Activated CD4-positive, alpha-beta T cell treated with anti-CD3 and anti-CD28 coated beads, Interleukin-2, amount 50 U/mL, for 24 hours (primary cell): Measurements from ENCODE around the gene LCORL.
"Not testable (repeated sequence)": the region's sequence is repeated elsewhere in the genome, so short reads cannot be mapped to it uniquely, and the experiment has no call there.

Experiments
- DNase-seq, 2 donors: peaks; one replicate each; pipeline ENCODE4 v3.0.0-alpha.2; 2020; ENCODE audit warnings: low read depth in 1 of 2, low spot score in 1 of 2

LCORL gene

DNA sequence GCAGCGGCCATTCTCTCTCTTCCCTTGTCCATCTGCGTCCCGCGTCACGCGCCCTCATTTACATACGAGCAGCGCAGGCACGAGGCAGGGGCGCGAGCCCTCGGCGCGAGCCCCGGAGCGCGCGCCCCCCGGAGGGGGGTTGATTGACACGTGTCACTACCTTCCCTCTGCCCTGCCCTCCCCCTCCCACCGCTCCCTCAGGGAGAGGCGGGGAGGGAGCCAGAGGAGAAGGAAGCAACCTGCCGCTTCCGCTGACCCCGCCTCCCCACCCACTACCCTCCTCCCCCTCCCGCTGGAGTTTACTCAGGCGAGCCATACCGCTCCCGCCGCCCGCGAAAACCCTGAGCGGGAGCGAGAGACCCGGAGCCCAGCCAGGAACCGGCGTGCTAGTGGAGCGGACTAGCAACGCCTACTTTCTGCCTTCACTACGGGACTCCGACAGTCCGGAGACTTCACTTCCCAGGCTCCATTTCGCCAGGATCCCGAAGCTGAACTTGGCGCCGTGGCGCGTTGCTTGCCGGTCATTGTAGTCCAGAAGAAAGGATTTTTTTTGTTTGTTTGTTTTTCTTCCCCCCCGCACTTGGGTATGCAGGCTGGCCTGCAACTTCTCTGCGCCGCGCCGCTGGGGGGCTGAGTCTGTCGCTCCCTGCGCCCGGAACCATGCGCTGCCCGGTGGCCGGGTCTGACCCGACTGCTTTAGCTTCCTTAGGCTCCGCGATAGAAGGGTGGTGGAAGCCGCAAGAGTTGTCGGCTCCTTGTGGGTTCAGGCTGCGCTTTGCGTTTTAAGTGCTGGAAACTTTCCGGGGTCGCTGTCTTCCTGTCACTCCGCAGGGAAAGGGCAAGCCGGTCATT, at the start of gene LCORL:
LCORL (minus strand) TSS at position 36 of the 852 bp plus-strand sequence; CDS start at position 32, 4 bp downstream.
- peak; percentile 68 to 80 for DNase-seq

DNA sequence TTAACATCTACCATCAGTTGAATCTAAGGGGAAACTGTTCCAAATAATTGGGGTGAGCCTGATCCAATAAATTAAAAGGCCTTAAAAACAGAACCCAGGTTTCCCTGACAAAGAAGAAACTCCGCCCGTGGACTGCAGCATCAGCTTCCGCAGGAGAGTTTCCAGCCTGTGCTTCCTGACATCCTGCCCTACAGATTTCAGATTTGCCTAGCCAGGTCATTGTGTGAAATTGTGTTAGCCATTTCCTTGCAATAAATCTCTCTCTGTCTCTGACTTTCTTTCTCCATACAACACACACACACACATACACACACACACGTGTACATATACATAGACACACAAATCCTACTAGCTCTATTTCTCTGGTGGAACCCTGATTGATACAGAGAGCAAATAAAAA, 48.3 kb upstream of the LCORL start:
- no peak for DNase-seq

DNA sequence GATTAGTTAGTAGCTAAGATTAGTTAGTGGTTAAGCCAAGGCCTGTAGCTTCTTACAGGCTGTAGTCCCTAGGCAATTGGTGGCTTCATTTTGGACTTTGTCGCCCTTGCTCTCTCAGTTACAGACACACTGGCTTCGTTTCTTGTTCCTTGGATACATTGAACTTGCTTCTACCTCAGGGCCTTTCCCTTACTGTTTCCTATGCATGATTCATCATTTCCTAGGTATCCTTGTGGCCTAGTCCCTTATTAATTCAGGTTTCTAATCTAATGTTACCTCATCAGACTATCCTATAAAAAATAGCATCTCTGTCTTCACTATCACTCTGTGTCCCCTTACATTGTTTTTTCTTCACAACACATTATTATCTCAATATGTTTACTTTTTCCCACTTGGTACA, 45.5 kb upstream of the LCORL start:
- no peak for DNase-seq

DNA sequence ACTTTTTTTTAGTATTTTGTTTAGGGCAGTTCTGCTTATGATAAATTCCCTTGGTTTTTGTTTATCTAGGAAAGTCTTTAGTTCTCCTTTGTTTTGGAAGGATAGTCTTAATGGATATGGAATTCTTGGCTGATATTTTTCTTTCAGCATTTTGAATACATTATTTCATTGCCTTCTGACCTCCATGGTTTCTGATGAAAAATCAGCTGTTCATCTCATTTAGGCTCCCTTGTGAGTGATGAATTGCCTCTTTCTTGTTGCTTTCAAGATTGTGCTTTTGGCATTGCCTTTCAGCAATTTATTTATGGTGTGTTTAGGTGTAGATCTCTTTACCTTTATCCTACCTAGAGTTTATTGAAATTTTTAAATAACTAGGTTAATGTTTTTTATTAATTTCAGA, 41.5 kb upstream of the LCORL start:
- no peak for DNase-seq

DNA sequence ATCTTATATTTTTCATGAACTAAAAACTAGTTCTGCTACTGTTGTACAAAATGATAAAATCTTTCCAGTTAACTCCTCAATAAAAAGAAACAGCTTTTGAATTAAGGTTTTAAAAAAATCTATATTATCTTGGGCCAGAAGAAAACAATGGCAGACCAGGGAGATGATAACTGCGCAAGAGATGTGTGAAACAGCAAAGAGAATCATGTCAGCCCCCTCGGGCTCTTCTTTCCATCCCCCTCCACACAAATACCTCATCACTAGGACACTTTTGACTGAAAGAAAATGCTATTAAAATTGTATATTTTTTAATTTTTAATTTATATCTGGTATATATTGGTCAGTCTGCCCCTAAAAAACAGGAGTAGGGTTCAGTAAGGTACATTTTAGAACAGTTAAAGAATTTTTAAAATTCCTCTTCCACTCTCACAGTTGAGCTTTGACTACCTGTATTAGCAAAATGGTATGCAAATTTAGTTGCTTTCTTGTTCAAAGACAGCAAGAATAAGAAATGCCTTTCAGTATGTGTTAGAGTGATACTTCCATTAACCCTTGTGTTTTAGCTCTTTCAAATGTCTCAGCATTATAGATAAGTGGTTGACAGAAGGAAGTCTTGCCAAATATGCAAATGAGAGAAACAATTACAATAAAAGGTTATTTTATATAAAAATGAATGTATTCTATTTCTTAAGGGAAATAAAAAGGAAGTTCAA, 36.4 kb upstream of the LCORL start:
- no peak for DNase-seq

DNA sequence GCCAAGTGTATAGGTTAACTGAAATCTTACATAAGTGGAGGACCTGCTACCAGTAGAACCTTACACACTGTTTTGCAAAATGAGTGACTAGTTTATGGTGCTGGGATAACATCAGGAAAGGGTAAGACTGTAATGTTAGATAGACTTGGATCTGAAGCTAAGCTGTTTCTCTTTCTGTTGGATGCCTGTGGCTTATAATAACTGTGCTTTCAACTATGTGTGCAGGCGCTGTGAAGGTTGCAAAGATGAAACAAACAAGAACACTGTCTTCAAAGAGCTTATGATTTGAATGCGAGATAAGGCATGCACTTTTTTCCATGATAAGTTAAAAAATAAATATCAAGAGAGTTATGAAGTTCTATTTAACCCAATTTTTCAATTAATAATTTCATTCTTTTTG, 34.5 kb upstream of the LCORL start:
- no peak for DNase-seq

DNA sequence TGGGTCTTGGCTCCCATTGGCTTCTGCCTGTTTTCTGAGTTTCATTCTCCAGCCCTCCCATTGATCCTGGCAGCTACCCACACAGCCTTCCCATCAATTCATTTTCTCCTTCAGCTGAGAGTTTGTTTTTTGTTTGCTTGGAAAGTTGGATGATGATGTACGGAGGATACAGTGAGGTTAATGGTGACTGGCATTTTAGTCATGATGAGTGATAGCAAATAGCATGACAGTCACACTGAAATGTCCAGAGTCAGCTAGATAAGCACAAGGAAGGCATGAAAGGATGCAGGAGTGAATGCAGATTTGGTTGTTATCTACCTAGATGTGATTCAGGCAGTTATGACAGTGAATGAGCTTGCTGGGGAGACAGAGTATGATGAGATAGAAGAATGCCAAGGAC, 30.6 kb upstream of the LCORL start:
- no peak for DNase-seq

DNA sequence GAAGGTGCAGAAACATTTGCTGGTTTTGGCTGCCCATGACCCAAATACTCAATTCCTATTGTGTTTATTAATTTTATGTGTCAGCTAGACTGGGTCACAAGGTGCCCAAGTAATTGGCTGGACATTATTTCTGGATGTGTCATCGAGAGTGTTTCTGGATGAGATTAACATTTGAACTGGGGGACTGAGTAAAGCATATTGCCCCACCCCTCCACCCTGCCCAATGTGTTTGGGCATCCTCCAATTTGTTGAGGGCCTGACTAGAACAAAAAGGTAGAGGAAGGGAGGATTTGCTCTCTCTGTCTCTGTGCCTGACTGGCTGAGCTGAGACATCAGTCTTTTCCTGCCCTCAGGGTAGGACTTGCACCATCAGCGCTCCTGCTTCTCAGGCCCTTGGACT, 29.7 kb upstream of the LCORL start:
- DNase-seq: no peak

DNA sequence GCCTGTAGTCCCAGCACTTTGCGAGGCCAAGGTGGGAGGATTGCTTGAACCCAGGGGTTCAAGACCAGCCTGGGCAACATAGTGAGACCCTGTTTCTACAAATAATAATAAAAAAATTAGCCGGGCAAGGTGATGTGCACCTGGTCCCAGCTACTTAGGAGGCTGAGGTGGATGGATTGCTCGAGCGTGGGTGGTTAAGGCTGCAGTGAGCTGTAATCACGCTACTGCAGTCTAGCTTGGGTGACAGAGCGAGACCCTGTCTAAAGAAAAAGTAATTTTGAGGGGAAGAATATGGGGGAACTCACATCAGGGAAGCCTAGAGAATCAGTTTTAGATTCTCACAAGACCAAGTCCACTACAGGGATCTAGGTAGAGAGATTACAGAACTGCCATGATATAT, 28.9 kb upstream of the LCORL start:
- DNase-seq: no peak

DNA sequence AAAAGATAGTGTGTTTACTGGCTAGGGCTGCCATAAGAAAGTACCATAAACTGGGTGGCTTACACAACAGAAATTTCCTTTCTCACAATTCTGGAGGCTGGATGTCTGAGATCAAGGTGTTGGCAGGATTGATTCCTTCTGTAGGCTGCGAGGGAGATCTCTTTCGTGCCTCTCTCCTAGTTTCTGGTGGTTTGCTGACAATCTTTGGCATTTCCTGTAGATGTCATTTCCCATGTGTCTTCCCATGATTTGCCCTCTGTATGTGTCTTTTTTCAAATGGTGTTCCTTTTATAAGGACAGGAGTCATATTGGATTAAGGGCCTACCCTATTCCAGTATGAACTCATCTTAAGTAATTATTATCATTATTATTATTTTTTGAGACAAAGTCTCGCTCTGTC, 27.9 kb upstream of the LCORL start:
- no peak for DNase-seq

DNA sequence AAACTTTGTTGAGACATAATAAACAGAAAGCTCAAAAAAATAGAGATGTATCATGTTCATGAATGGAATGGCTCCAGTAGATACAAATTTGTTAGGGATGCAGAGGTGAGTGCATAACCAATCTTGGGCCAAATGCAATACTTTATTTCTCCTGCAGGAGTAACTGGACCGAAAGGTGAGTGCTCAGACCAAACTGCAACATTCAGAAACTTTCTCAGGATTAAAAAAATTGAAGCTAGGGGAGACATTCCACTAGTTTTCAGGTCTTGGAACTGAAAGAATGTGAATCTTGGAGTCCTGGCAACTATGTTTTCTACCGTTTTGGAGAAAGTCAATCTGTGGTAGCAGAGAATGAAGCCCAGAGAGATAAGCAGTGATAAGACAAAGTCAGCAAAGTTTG, 21.2 kb upstream of the LCORL start:
- no peak for DNase-seq

DNA sequence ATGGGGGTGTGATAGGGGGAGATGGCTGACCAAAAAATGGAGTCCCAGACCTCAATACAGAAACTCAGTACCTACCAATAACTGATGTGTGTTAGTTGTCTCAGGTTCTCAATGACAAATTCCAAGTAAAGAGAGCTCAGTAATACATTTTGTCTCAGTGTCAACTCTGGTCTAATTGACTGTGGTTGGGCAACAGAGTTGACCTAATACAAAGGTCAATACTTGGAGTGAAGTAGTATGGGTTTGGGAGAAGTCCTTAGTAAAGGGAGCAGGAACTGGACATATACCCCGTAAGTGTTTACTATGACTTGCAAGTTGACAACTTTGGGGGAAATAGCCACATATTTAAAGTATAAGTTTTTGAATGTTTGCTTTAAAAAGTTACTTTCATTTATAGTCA, 20.5 kb upstream of the LCORL start:
- DNase-seq: no peak

DNA sequence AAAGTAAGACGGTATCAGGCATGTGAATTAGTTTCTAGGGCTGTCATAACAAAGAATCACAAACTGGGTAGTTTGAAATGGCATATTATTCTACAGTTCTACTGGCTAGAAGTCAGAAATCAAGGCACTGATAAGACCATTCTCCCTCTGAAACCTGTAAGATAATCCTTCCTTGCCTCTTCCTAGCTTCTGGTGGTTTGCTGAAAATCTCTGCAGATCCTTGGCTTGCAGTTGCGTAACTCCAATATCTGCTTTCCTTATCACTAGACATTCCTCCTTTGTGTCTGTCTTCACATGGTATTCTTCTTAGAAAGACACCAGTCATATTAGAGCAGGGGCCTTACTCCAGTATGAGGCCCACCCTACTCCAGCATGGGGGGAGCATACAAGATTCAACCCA, 19.6 kb upstream of the LCORL start:
- no peak for DNase-seq

DNA sequence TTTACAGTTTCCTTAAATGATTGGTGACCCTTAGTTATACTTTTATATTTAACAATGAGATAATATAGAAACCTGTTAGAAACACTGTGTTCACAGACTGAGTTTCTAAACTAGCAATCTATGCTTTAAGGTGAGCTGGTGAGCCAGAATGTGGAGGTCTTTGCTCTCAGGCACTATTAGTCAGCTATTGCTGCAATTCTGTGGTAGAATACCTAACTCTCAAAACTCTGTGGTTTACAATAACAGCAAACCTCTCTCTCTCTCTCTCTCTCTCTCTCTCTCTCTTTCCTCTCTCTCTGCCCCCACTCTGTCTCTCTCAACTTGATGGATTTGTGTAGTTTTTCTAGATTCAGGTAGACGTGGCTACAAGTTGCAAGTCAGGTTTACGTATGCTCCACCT, 17.6 kb upstream of the LCORL start:
- DNase-seq: no peak

DNA sequence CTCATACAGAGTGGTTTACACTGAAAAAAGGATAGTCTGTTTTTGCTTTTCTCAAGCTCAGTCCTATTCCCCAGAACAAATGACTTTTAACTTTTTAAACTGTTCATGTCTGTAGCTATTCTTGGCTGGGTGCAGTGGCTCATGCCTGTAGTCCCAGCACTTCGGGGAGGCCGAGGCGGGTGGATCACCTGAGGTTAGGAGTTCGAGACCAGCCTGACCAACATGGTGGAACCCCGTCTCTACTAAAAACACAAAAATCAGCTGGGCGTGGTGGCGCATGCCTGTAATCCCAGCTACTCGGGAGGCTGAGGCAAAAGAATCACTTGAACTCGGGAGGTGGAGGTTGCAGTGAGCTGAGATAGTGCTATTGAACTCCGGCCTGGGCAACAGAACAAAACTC, 14.8 kb upstream of the LCORL start:
- DNase-seq: not testable (repeated sequence)

DNA sequence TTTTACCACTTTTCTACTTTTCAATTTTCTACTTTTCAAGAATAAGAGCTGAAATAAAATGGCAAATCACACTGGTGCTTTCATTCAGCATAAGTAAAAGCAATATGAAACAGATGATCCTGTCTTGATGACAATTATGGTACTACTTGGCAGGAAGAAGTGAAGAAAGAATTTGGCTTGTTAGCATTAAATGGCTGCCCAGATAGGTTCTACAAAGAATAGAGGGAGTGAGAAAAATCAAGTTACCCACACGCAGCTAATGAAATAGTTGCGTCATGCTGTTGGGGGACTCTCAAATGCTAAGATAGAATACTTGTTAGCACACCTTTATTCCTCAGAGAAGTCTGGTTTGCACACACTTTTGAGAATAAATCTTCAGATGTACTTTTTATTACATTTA, 12.5 kb upstream of the LCORL start:
- DNase-seq: no peak

DNA sequence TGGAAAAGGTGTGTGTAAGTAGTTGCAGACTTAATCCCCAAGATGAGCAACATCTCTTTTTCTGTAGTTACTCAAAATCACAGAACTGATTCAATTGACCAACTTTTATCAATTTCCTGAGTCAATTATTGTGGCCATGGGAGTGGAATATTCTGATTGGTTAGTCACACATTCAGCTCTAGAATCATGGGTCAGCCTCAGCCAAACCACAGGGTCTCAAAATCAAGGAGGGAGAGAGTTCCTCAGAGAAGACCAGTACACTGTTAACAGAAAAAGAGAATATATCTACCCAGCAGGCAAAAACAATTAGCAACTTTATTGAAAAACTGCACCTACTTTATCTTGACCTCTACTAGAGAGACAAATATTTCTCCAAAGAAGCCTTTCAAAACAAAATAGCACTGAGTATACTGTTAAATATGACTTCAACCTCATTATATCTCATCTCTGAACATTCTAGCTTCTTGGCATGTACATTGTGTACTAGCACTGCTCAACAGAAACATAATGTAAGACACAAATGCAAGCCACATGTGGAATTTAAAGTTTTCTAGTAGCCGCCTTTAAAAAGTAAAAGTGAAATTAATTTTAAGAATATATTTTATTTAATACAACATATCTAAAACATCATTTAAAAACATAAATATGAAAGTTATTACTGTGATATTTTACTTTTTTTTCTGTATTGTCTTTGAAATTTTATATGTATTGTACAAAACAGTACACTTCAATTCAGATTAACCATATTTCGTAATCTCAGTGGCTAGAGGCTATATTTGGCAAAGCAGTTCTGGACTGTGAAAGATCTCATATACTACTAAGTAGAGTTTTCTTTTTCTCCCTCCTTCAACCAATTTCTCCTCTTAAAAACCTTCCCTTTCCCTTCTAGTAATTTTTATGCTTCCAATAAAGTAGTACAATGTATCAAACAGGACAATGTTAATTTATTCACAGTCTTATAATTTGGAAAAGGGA, 11.8 kb upstream of the LCORL start:
- no peak for DNase-seq

DNA sequence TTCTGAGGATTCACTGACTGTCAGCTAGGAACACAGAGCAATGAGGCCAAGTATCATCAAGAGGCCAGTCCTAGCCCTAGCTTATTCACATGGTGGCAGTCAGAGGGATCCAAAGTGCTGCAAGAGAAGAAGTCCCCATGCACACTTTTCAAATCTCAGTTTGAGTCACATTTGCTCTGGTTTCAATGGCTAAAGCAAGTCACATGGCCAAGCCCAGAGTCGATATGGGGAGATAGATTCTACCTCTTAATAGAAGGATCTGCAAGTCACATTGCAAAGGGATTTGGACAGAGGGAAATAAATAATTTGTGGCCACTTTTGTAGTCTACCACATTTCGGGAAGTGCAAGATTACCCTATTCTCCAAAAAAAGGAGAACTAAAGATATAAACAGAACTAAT, 3.7 kb upstream of the LCORL start:
- DNase-seq: no peak

DNA sequence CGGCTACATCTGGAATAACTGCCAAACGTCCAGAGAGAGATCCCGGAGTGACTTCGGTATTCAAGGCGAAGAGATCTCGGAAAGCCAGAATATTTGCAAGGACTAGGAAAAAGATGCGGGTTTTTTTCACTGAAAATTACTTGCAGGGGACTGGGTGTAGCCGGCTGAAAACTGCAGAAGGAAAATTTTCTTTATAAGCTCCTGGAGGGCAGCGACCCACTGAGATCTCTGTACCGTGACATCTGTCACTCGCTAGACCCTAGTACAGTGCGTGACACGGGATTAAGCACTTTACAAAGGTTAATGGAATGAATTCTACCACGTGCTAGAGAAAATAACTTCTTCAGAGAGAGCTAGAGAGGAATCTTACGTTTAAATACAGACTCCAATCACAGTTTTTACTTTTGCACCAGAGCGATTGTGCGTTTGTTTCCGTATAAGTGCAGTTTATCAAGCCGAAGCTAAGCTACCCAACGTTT, 1.1 kb upstream of the LCORL start:
- no peak for DNase-seq

DNA sequence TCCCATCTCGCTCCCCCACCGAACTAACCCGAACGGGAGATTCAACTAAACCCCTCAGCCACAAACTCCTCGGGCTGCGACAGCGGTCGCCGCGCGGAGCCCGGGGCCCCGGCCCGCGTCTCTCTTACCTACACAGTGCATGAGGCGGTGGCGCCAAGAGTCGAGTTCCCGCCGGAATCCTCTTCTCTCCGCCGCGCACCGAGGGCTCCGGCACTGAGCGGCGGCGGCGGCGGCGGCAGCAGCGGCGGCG, 160 bp downstream of the LCORL start:
- DNase-seq: no peak

DNA sequence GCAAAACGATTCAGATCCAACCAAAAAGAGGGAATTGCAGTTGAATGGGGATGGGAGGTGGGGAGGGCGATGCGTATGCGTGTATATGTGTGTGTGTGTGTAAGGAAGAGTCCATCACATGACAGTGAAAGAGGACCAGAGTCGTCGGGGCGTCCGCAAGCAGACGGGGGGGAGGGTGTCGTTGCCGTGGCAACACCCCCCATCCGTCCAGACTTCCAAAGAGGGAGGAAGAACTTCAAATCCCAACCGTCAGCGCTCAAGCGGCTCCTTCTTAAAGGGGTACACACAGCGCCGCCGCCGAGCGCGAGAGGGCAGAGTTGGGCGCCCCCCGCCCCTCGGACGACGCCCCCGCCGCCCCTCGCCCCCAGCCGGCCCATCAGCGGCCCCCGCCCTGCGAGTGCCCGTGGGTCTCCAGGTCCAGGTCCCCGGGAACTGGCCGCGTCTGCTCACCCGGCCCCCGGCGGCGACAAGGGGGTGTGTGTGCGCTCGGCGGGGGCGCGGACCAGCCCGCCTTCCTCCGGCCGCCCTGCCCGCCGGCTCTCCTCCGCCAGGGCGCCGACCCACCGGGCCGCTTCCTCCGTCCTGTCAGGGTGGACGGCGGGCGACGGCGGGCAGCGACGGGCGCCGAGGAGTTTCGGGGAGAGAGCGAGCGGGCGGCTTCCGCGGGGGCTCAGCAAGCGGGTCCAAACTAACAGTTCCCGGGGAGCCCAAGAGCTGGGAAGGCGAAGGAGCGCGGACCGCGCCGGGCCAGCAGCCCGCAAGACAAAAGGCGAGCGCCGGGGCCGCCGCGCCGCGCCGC, 685 bp downstream of the LCORL start:
- DNase-seq: peak in 1 of 2 donors; percentile 4
